ENCODE data around the gene ABCD3. TPM values are rescaled to one million over a fixed set of nuclear protein-coding genes. Genes with fewer than 3 reads are reported as not detected.
"Not testable (repeated sequence)": the region's sequence is repeated elsewhere in the genome, so short reads cannot be mapped to it uniquely, and the experiment has no call there.

Gene ABCD3
- polyA plus RNA-seq, 1 donor from 2014 or later, result 46.4 TPM

GRCh38 chr1:94445733-94446132 lies 27.5 kb downstream of the ABCD3 start:
- peaks cover 27% of the 10 kb centered on the region for H3K79me2 ChIP-seq (replicated peaks; ENCODE audit: insufficient read depth, low read length)
- H3K9me3 ChIP-seq (ENCODE audit: low read length), result not testable (repeated sequence)

GRCh38 chr1:94446177-94446576 lies 28.0 kb downstream of the ABCD3 start:
- not testable (repeated sequence) for H3K4me2 ChIP-seq (ENCODE audit: low read length); H4K20me1 ChIP-seq (ENCODE audit: insufficient read depth); H3K4me3 ChIP-seq (ENCODE audit: low read length); H3K9ac ChIP-seq (ENCODE audit: low read length); H3K27me3 ChIP-seq (ENCODE audit: insufficient read depth, low read depth, low read length); H2AFZ ChIP-seq (ENCODE audit: low read depth, low read length); H3K36me3 ChIP-seq (ENCODE audit: insufficient read depth, low read length); H3K27ac ChIP-seq (ENCODE audit: low read length); H3F3A ChIP-seq (ENCODE audit: insufficient read depth, low read length, poor library complexity, severe bottlenecking); H3K9me3 ChIP-seq (ENCODE audit: low read length); H3K9me2 ChIP-seq (ENCODE audit: insufficient read depth, low read length)
- peaks cover 23% of the 10 kb centered on the region for H3K79me2 ChIP-seq (replicated peaks; ENCODE audit: insufficient read depth, low read length)

More at GRCh38 chr1:94445733-94446132, 27.5 kb downstream of the ABCD3 start:
- H3K36me3 ChIP-seq (ENCODE audit: insufficient read depth, low read length); H3F3A ChIP-seq (ENCODE audit: insufficient read depth, low read length, poor library complexity, severe bottlenecking); H3K27ac ChIP-seq (ENCODE audit: low read length); H3K27me3 ChIP-seq (ENCODE audit: insufficient read depth, low read depth, low read length); H3K4me2 ChIP-seq (ENCODE audit: low read length); H3K4me3 ChIP-seq (ENCODE audit: low read length); H2AFZ ChIP-seq (ENCODE audit: low read depth, low read length); H3K9ac ChIP-seq (ENCODE audit: low read length); H4K20me1 ChIP-seq (ENCODE audit: insufficient read depth); H3K9me2 ChIP-seq (ENCODE audit: insufficient read depth, low read length): not testable (repeated sequence)

- not testable (repeated sequence) for H3K9me3 ChIP-seq (ENCODE audit: low read length); H3K4me2 ChIP-seq (ENCODE audit: low read length); H3K27ac ChIP-seq (ENCODE audit: low read length); H3K4me3 ChIP-seq (ENCODE audit: low read length); H4K20me1 ChIP-seq (ENCODE audit: insufficient read depth); H3K9me2 ChIP-seq (ENCODE audit: insufficient read depth, low read length); H2AFZ ChIP-seq (ENCODE audit: low read depth, low read length); H3K36me3 ChIP-seq (ENCODE audit: insufficient read depth, low read length); H3K9ac ChIP-seq (ENCODE audit: low read length); H3K27me3 ChIP-seq (ENCODE audit: insufficient read depth, low read depth, low read length); H3F3A ChIP-seq (ENCODE audit: insufficient read depth, low read length, poor library complexity, severe bottlenecking); H3K79me2 ChIP-seq (replicated peaks; ENCODE audit: insufficient read depth, low read length)
Measured at GRCh38 chr1:94448741-94449140, 30.6 kb downstream of the ABCD3 start.

- H2AFZ ChIP-seq (ENCODE audit: low read depth, low read length), result no peak overlapping the region
- H3K36me3 ChIP-seq (ENCODE audit: insufficient read depth, low read length), result peaks cover 12% of the 10 kb centered on the region
- H3K27me3 ChIP-seq (ENCODE audit: insufficient read depth, low read depth, low read length), result no peaks in the 10 kb centered on the region
- H3F3A ChIP-seq (ENCODE audit: insufficient read depth, low read length, poor library complexity, severe bottlenecking), result no peaks in the 10 kb centered on the region
- H3K9me2 ChIP-seq (ENCODE audit: insufficient read depth, low read length), result no peaks in the 10 kb centered on the region
- H4K20me1 ChIP-seq (ENCODE audit: insufficient read depth), result no peaks in the 10 kb centered on the region
- no peak overlapping the region for H3K9ac ChIP-seq (ENCODE audit: low read length)
- H3K4me3 ChIP-seq (ENCODE audit: low read length), result no peak overlapping the region
- no peaks in the 10 kb centered on the region for H3K79me2 ChIP-seq (replicated peaks; ENCODE audit: insufficient read depth, low read length)
- no peak overlapping the region for H3K27ac ChIP-seq (ENCODE audit: low read length)
- no peak overlapping the region for H3K4me2 ChIP-seq (ENCODE audit: low read length)
- H3K9me3 ChIP-seq (ENCODE audit: low read length), result no peaks in the 10 kb centered on the region
- no peak for TF ChIP-seq REST (IDR thresholded peaks at IDR 0.05; ENCODE audit: borderline replicate concordance)
- no peak for TF ChIP-seq TAF1 (IDR thresholded peaks at IDR 0.05; ENCODE audit: low read depth)
- TF ChIP-seq POLR2AphosphoS5 (IDR thresholded peaks at IDR 0.05), result no peak
- no peak for TF ChIP-seq CTCF (IDR thresholded peaks at IDR 0.05; ENCODE audit: poor library complexity, severe bottlenecking)
- TF ChIP-seq EZH2 (IDR thresholded peaks at IDR 0.05; ENCODE audit: borderline replicate concordance, insufficient read depth, low read length, poor library complexity, severe bottlenecking), result no peak
- TF ChIP-seq MXI1 (conservative IDR thresholded peaks at IDR 0.05; ENCODE audit: poor library complexity, severe bottlenecking), result no peak
- no peak for TF ChIP-seq SMC3 (conservative IDR thresholded peaks at IDR 0.05; ENCODE audit: poor library complexity)
- no peak for TF ChIP-seq EP300 (conservative IDR thresholded peaks at IDR 0.05; ENCODE audit: poor library complexity, severe bottlenecking)
- TF ChIP-seq RAD21 (conservative IDR thresholded peaks at IDR 0.05), result no peak
Measured at GRCh38 chr1:94456736-94457135, 38.5 kb downstream of the ABCD3 start.
